ENCODE results near the gene PRKG1.
"Not testable (repeated sequence)": the region's sequence is repeated elsewhere in the genome, so short reads cannot be mapped to it uniquely, and the experiment has no call there.

The PRKG1 gene

GRCh38 chr10:52210161-52210560 is 1135.9 kb downstream of the PRKG1 start:
- no peak for DNase-seq

GRCh38 chr10:52212062-52212461 is 1137.8 kb downstream of the PRKG1 start:
- DNase-seq = no peak

- no peak for DNase-seq
These were observed 1138.5 kb downstream of the PRKG1 start for GRCh38 chr10:52212802-52213201.

GRCh38 chr10:52213321-52213752 is 1139.0 kb downstream of the PRKG1 start:
- no peak for DNase-seq

- DNase-seq = peak; percentile 44
These were observed 1141.6 kb downstream of the PRKG1 start for GRCh38 chr10:52215745-52216361.

- no peak for DNase-seq
These were observed 1142.6 kb downstream of the PRKG1 start for GRCh38 chr10:52216852-52217251.

- DNase-seq = no peak
These were observed 1143.2 kb downstream of the PRKG1 start for GRCh38 chr10:52217531-52217930.

GRCh38 chr10:52220947-52221346 is 1146.7 kb downstream of the PRKG1 start:
- no peak for DNase-seq

- DNase-seq = no peak
These were observed 1147.6 kb downstream of the PRKG1 start for GRCh38 chr10:52221923-52222322.

GRCh38 chr10:52226197-52226847 is 1152.0 kb downstream of the PRKG1 start:
- DNase-seq = no peak

GRCh38 chr10:52228556-52228955 is 1154.3 kb downstream of the PRKG1 start:
- DNase-seq = no peak

GRCh38 chr10:52229291-52229931 is 1155.1 kb downstream of the PRKG1 start:
- no peak for DNase-seq

- DNase-seq = no peak
These were observed 1158.5 kb downstream of the PRKG1 start for GRCh38 chr10:52232561-52233350.

- not testable (repeated sequence) for DNase-seq
These were observed 1159.2 kb downstream of the PRKG1 start for GRCh38 chr10:52233351-52233991.

- DNase-seq = no peak
These were observed 1165.5 kb downstream of the PRKG1 start for GRCh38 chr10:52239771-52240170.

- DNase-seq = no peak
These were observed 1171.3 kb downstream of the PRKG1 start for GRCh38 chr10:52245547-52245946.

- not testable (repeated sequence) for DNase-seq
These were observed 1173.6 kb downstream of the PRKG1 start for GRCh38 chr10:52247929-52248328.

GRCh38 chr10:52248697-52249306 is 1174.5 kb downstream of the PRKG1 start:
- DNase-seq = no peak

- DNase-seq = no peak
These were observed 1175.6 kb downstream of the PRKG1 start for GRCh38 chr10:52249850-52250395.

GRCh38 chr10:52250510-52250909 is 1176.2 kb downstream of the PRKG1 start:
- no peak for DNase-seq

GRCh38 chr10:52252307-52252706 is 1178.0 kb downstream of the PRKG1 start:
- DNase-seq = no peak
